Spleen (tissue), 7 donors: Measurements from ENCODE around the gene TSSK1B.

Experiments
- POLR2A ChIP-seq, 3 donors: fragments of 450-650 bp; IDR thresholded peaks; one replicate each; pipeline ENCODE4 v1.5.1; 2017; ENCODE audit warnings: antibody characterized with exemption in 3 of 3, mild to moderate bottlenecking in 1 of 3
- TF ChIP-seq, protein P1 (sequence below), 11 experiments: fragments of 200-600 bp in 7 of 11; fragments of 450-650 bp in 4 of 11; sonication (generic) in 4 of 11; IDR thresholded peaks in 8 of 11; conservative IDR thresholded peaks in 3 of 11; 1 replicate in 7 of 11; 2 replicates in 4 of 11; pipeline versions ENCODE4 v1.4.0 to v1.8.0; 2016 to 2021; ENCODE audit warnings: antibody characterized with exemption in 11 of 11, inconsistent platforms in 4 of 11, mild to moderate bottlenecking in 1 of 11
- donor health status: DM: no; HTN: no; CAD: no; lungs with moderate emphysema.
- donor health status: DM: no; HTN: no; CAD: no.
- donor health status: DM: no; HTN: no; CAD: no.

DNA sequence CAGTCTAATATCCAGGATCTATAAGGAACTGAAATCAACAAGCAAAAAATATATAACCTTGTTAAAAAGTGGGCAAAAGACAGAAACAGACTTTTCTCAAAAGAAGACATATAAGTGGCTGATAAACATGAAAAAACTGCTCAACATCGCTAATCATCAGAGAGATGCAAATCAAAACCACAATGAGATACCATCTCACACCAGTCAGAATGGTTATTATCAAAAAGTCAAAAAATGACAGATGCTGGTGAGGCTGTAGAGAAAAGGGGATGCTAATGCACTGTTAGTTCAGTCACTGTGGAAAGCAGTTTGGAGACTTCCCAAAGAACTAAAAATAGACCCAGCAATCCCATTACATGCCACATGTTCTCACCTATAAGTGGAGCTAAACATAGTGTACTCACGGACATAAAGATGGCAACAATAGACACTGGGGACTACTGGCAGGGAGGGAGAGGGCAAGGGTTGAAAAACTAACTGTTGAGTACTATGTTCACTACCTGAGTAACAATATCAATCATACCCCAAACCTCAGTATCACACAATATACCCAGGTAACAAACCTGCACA, 11.7 kb upstream of the TSSK1B start:
- TF ChIP-seq, protein P1, sequence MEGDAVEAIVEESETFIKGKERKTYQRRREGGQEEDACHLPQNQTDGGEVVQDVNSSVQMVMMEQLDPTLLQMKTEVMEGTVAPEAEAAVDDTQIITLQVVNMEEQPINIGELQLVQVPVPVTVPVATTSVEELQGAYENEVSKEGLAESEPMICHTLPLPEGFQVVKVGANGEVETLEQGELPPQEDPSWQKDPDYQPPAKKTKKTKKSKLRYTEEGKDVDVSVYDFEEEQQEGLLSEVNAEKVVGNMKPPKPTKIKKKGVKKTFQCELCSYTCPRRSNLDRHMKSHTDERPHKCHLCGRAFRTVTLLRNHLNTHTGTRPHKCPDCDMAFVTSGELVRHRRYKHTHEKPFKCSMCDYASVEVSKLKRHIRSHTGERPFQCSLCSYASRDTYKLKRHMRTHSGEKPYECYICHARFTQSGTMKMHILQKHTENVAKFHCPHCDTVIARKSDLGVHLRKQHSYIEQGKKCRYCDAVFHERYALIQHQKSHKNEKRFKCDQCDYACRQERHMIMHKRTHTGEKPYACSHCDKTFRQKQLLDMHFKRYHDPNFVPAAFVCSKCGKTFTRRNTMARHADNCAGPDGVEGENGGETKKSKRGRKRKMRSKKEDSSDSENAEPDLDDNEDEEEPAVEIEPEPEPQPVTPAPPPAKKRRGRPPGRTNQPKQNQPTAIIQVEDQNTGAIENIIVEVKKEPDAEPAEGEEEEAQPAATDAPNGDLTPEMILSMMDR (IDR thresholded peaks at IDR 0.05 in 8 of 11, conservative IDR thresholded peaks at IDR 0.05 in 3 of 11): no peak
- no peak for TF ChIP-seq POLR2A (IDR thresholded peaks at IDR 0.05)
